Activated CD8-positive, alpha-beta T cell treated with anti-CD3 and anti-CD28 coated beads, Interleukin-2, amount 10 ng/mL, durations not matched to agents 7 days and 5 days (primary cell): ENCODE data around the gene DYSF. TPM values are rescaled to one million over a fixed set of nuclear protein-coding genes. Genes with fewer than 3 reads are reported as not detected.

Experiments used
- ATAC-seq: fragments of 150-1000 bp; cut with Tn5 transposase; one replicate; pipeline ENCODE4 v1.10.0; 2021; ENCODE audit warnings: moderate library complexity
- CTCF ChIA-PET: fragments of 350-600 bp; sonication (Branson Sonifier 250); formaldehyde crosslinking; loops from one replicate; lab custom pipeline; 2021; ENCODE audit warnings: antibody characterized with exemption; lab: Charles Lee
- POLR2A ChIA-PET: fragments of 350-600 bp; sonication (Branson Sonifier 250); formaldehyde crosslinking; loops from one replicate; lab custom pipeline; 2021; ENCODE audit warnings: antibody characterized with exemption; lab: Charles Lee
- DNase-seq: peaks from one replicate; pipeline ENCODE4 v3.0.0-alpha.2; 2020
- H3K27ac Mint-ChIP-seq: one replicate; pipeline ENCODE4 v1.8.0; 2021; ENCODE audit warnings: mild to moderate bottlenecking, mixed read lengths
- H3K27me3 Mint-ChIP-seq: one replicate; pipeline ENCODE4 v1.8.0; 2021; ENCODE audit warnings: low read depth, mixed read lengths
- H3K36me3 Mint-ChIP-seq: one replicate; pipeline ENCODE4 v1.8.0; 2021; ENCODE audit warnings: low read depth, mixed read lengths
- H3K4me1 Mint-ChIP-seq: one replicate; pipeline ENCODE4 v1.8.0; 2021; ENCODE audit warnings: low read depth, mixed read lengths
- H3K4me3 Mint-ChIP-seq: one replicate; pipeline ENCODE4 v1.8.0; 2021; ENCODE audit warnings: mild to moderate bottlenecking, mixed read lengths
- H3K9me3 Mint-ChIP-seq: one replicate; pipeline ENCODE4 v1.8.0; 2022; ENCODE audit warnings: mixed read lengths; ENCODE audit not compliant: insufficient read depth
- total RNA-seq, 2 experiments: library from RNA; stranded (reverse); gene quantifications; one replicate each; pipeline ENCODE4 v1.2.3, GENCODE V29; 2021

The DYSF gene
- total RNA-seq, 2 experiments from 2014 or later: 3.4 to 4.7 TPM

DNA sequence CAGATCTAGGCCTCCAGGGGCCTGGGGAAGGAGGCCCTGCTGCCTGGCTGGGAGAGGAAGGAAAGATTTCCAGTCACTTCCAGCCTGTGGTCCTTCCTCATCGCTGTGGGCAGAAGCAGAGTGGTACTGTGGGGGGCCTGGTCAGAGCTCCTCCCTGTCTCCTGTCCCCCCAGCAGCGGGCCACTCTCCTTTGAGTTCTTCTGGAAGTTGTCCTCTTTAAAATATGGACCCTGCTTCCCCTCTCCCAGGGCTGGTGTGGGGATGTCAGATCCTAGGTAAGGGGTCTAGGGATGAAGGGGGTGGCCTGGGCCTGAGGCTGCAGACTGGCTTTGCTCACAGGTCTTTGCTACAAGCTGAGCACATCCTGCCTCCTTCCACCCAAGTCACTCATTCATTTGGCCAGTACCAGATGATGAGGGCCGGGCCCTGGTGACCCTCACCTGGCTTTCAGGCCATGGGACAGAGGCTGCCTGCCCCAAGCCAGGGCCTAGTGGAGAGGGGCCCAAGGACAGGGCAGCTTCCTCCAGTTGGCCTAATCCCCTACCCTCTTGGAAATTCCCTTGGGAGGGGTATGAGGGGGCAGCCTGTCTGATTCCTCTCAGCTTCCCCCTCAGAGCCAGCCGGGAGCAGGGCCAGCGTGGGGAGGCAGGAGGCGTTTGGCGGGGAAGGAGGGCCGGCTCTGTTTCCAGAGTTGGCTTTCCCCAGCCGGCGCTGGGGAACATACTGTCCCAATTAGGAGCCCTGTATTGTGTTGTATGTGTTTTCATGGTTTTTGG, 231.9 kb downstream of the DYSF start:
- no peaks in the 10 kb centered on the region for H3K4me1 Mint-ChIP-seq
- POLR2A ChIA-PET: no interaction called here

DNA sequence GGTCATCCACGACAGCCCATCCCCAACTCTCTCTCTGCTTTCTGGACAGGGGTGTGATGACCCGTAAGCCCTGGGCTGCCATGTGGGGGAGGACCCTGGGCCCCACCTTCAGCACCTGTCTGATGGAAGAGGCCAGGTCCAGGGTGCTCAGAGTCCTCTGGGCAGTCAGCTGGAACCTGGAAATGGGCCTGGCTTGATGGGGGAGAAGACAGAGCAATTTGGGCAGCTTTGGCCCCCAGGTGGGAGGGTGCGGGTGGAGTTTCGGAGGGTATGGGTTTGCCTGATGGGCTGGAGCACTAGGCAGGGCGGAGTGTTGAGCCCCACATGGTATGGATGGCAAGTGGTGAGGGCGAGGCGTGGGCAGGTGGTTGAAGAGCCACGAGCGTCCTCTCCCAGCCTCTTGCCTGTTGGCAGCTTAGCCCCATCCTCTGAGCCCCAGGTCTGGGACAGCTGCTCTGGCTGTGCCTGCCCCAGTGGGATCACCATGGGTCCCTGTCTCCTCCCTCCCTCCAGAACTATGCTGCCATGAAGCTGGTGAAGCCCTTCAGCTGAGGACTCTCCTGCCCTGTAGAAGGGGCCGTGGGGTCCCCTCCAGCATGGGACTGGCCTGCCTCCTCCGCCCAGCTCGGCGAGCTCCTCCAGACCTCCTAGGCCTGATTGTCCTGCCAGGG, 232.7 kb downstream of the DYSF start:
- DNase-seq (no peak), ATAC-seq (no peak)
- ChIA-PET CTCF (no interaction called here), POLR2A (no interaction called here)
- H3K9me3 Mint-ChIP-seq: no peaks in the 10 kb centered on the region
- no peaks in the 10 kb centered on the region for H3K36me3 Mint-ChIP-seq
- no peaks in the 10 kb centered on the region for H3K4me1 Mint-ChIP-seq
- H3K4me3 Mint-ChIP-seq: no peak overlapping the region
- no peaks in the 10 kb centered on the region for H3K27me3 Mint-ChIP-seq
- no peak overlapping the region for H3K27ac Mint-ChIP-seq

More for the DNA sequence above, 231.9 kb downstream of the DYSF start:
- H3K4me3 Mint-ChIP-seq: no peak overlapping the region
- DNase-seq: no peak
- no peak for ATAC-seq
- no peak overlapping the region for H3K27ac Mint-ChIP-seq
- H3K36me3 Mint-ChIP-seq: no peaks in the 10 kb centered on the region
- CTCF ChIA-PET: no interaction called here
- H3K27me3 Mint-ChIP-seq: no peaks in the 10 kb centered on the region
- H3K9me3 Mint-ChIP-seq: no peaks in the 10 kb centered on the region

DNA sequence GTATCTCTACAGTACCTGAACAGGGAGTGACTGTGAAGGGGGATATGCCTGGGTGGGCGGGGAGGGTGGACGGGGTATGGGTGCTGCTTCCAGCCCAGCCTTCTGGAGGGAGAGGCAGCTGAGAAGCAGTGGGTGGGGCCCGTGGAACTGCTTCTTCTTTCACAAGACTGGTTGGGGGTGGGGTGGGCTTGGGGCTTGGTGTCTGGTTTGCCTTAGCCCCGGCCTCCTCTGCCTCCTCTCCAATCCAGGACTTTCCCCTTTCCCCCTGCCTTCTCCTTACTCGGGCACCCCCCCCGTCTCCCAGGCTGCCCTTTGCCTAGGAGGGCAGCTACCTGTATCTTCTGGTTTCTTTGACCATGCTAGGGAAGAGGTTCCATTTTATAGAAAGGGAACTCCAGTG, 233.4 kb downstream of the DYSF start:
- H3K27ac Mint-ChIP-seq: no peak overlapping the region
- no peaks in the 10 kb centered on the region for H3K36me3 Mint-ChIP-seq
- CTCF ChIA-PET: no interaction called here
- POLR2A ChIA-PET: no interaction called here
- H3K4me3 Mint-ChIP-seq: no peak overlapping the region
- H3K4me1 Mint-ChIP-seq: no peaks in the 10 kb centered on the region
- H3K9me3 Mint-ChIP-seq: no peaks in the 10 kb centered on the region
- DNase-seq (no peak), ATAC-seq (no peak)
- peaks cover under 1% of the 10 kb centered on the region for H3K27me3 Mint-ChIP-seq

DNA sequence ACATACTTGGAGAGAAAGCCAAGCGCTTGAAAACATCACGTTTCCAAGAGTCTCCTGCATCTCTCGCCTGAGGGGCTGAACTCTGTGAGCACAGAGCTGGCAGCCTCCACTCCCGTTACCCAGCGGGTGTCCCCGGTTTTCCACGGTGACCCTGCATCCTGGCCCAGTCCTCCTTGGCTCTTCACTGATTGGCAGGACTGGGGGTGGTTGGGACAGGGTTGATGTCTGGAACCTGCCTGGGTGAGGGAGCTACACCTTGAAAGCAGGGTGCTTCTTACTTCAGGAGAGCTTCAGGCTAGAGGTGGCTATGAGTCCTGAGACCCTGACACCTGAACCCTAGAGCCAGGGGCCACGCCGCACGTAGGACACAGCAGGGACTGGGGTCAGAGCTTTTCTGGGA, 234.1 kb downstream of the DYSF start:
- no peak for ATAC-seq
- no peaks in the 10 kb centered on the region for H3K4me1 Mint-ChIP-seq
- no peak overlapping the region for H3K4me3 Mint-ChIP-seq
- ChIA-PET POLR2A (no interaction called here), CTCF (no interaction called here)
- no peaks in the 10 kb centered on the region for H3K9me3 Mint-ChIP-seq
- H3K27me3 Mint-ChIP-seq: peaks cover 3% of the 10 kb centered on the region
- no peak for DNase-seq
- no peaks in the 10 kb centered on the region for H3K36me3 Mint-ChIP-seq
- no peak overlapping the region for H3K27ac Mint-ChIP-seq

DNA sequence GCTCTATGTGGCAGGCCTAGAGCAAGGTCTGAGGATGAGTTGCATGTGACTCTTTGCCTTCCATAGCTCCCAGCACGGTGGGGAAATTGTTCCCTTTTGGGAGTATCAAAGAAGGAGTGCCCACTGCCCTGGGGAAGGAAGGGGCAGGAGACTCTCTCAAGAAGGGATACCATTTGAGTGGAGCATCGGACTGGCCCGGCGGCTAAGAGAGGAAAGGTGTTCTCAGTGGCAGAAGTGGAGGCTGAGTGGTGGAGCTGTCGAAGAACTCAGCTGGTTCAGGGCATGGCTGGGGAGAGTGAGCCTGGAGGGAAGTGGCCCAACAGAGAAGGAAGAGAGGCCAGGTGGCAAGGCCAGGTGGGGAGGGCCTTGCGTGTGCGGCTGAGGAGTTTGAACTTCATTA, 235.2 kb downstream of the DYSF start:
- Mint-ChIP-seq H3K4me3 (no peak overlapping the region), H3K4me1 (no peaks in the 10 kb centered on the region), H3K27ac (no peak overlapping the region), H3K27me3 (peaks cover 3% of the 10 kb centered on the region), H3K36me3 (no peaks in the 10 kb centered on the region), H3K9me3 (no peaks in the 10 kb centered on the region)
- CTCF ChIA-PET: no interaction called here
- POLR2A ChIA-PET: interaction anchor here (1.1 kb wide), 1 partner anchor 14 kb away, joined by 3 read pairs; no protein-coding TSS in a partner anchor
- ATAC-seq: no peak
- no peak for DNase-seq

DNA sequence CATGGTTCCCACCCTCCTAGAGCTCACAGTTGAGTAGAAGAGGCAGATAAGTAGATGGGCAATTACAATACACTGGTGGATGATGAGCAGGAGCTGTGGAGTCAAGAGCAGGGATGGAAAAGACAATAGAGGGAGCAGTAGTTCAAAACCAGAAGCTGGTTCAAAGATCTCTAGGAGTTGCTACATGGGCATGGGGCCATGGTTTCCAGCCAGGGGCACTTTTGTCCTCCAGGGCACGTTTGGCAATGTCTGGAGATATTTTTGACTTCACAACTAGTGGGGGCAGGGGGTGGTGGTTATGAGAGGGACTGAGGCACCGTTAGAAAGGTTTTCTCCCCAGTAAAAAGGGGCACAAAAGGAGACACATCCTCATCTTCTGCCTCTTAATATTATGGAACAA, 236.0 kb downstream of the DYSF start:
- DNase-seq: no peak
- ChIA-PET POLR2A (no interaction called here), CTCF (no interaction called here)

DNA sequence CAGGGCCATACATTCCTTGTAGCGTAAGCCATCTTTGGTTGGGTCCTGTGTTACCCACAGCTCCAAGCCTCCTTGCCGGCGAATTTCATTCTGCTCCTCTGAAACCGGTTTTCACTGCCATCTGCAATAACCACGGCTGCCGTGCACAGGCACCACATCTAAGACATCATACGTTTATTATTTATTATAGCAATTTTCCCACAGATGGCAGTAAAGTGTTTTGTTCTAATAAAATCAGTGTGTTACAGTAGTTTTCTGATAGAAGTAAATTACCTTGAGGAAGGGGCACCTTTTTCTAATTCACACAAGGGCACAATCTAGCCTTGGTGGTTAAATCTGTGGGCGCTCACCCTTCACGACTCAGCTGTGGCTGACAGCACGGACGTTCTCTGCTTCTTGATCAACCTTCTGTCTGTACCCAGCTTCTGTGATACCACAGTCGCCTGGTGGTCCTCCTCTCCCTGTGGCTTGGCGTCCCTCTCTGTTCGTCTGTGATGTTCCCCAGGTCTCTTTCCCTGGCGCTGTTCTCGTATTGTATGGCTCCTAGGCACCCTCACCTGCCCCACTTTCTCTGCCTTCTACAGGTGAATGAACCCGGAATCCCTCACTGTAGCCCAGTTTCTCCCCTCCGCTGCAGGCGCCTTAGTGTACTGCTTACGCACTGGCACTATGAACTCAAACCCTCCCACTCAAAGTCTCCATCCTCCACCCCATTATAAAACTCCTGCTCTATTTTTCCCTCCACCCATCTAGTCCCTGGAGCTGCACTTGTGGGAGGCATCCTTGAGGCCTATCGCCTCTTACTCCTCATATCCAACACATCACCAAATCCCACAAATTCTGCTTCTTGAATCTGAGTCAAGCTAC, 236.8 kb downstream of the DYSF start:
- DNase-seq (no peak), ATAC-seq (no peak)
- no peaks in the 10 kb centered on the region for H3K4me1 Mint-ChIP-seq
- H3K9me3 Mint-ChIP-seq: no peaks in the 10 kb centered on the region
- H3K27ac Mint-ChIP-seq: no peak overlapping the region
- ChIA-PET POLR2A (interaction anchor here (0.5 kb wide), 1 partner anchor 10 kb away, joined by 3 read pairs; no protein-coding TSS in a partner anchor), CTCF (no interaction called here)
- H3K27me3 Mint-ChIP-seq: peaks cover 3% of the 10 kb centered on the region
- H3K36me3 Mint-ChIP-seq: no peaks in the 10 kb centered on the region
- no peak overlapping the region for H3K4me3 Mint-ChIP-seq

More for the DNA sequence above, 236.0 kb downstream of the DYSF start:
- Mint-ChIP-seq H3K27ac (no peak overlapping the region), H3K36me3 (no peaks in the 10 kb centered on the region), H3K4me1 (no peaks in the 10 kb centered on the region), H3K4me3 (no peak overlapping the region), H3K27me3 (peaks cover 3% of the 10 kb centered on the region), H3K9me3 (no peaks in the 10 kb centered on the region)
- ATAC-seq: no peak

DNA sequence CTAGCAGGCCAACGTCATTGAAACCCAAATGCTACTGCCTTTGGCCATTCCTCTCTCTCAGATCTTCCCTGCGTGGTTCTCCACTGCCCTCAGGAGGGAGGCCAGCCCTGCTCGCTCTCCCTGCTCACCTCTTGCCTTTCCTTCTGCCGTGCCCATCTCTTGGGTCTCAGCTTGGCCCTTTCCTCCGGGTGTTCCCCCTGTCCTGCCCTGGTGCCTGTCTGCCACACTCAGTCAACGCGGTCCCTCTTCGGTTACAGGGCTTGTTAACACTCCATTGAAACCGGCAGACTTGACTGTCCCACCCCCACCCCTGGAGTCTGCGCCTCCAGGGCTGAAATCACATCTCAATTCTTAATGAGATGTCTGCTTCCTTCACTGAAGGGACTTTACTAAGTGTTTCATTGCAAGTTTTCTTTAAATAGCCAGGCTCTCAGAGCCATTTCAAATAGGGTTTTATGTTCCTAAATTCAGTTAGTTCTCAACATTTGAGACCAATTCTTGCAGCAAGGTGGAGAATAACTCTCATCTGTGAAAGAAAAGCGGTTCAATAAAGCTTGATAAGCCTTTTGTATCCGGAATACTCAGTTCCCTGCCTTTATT, 237.6 kb downstream of the DYSF start:
- ChIA-PET POLR2A (no interaction called here), CTCF (no interaction called here)
- DNase-seq (no peak), ATAC-seq (no peak)
- H3K4me1 Mint-ChIP-seq: no peaks in the 10 kb centered on the region
- H3K27ac Mint-ChIP-seq: no peak overlapping the region
- no peaks in the 10 kb centered on the region for H3K9me3 Mint-ChIP-seq
- no peaks in the 10 kb centered on the region for H3K36me3 Mint-ChIP-seq
- H3K4me3 Mint-ChIP-seq: no peak overlapping the region
- peaks cover 3% of the 10 kb centered on the region for H3K27me3 Mint-ChIP-seq

DNA sequence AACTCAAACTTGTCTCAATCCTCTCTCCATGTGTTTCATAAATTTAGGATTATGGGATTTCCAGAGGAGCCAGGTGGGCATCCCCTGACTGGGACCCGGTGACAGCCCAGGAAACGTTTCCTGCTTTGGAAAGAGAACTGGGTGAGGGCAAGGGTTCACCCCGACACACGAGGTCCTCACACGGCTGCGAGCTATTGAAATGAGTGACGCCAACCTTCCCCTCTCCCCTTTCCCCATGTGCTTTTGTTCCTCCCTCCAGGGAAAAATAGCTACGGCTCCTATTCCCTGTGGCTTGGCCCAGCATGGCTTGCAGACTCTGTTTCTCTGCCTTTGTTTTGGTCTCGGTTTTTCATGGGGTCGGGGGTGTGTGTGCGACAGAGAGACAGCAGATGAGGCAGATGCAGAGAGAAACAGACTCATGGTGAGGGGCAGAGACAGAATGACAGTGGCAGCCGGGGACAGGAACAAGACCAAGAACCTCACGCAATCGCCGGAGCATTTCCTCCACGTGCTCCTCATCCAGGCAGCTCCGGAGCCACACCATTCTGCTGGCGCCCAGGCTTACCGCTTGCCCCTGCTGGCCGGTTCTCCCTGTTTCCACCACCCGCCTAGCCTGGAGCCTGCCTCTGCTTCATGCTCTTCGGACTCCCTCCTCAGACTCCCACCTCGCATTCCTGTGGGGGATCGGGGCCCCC, 238.5 kb downstream of the DYSF start:
- Mint-ChIP-seq H3K36me3 (no peaks in the 10 kb centered on the region), H3K27ac (no peak overlapping the region), H3K4me1 (no peaks in the 10 kb centered on the region), H3K4me3 (no peak overlapping the region), H3K9me3 (no peaks in the 10 kb centered on the region), H3K27me3 (peaks cover 3% of the 10 kb centered on the region)
- ChIA-PET CTCF (interaction anchor here (1.5 kb wide), 1 partner anchor 392 kb away, joined by 3 read pairs; no protein-coding TSS in a partner anchor), POLR2A (no interaction called here)
- no peak for DNase-seq
- ATAC-seq: no peak

DNA sequence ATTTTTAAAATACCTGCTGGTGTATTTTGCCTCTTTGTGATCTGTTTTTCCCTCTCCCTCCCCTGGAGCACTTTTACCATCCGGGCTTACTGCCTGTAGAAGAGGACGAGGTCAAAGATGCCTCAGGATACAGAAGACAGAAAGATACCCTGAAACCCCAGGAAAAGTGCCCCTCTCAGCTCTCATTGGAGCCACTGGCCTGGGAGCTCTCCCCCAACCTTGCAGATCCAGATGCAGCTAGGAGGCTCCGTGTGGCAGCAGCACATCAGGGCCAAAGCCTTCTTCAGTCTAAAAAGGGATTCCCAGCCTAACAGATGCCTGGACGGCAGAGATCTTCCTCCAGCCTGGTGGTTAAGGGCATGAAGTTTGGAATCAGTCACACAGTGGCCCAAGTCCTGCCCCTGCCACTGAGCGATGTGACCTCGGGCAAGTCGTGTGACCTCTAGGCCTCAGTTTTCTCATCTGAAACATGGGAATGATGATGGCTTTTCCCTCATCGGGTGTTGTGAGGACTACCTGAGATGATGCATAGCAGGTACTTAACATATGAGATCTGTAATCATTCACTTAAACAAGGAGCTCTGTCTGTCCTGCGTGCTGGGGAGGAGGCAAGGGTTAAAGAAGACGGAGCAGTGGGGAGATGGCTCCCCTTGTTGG, 239.4 kb downstream of the DYSF start:
- no peak overlapping the region for H3K27ac Mint-ChIP-seq
- H3K27me3 Mint-ChIP-seq: peaks cover 3% of the 10 kb centered on the region
- no peaks in the 10 kb centered on the region for H3K4me1 Mint-ChIP-seq
- POLR2A ChIA-PET: no interaction called here
- H3K36me3 Mint-ChIP-seq: no peaks in the 10 kb centered on the region
- no peaks in the 10 kb centered on the region for H3K9me3 Mint-ChIP-seq
- no peak overlapping the region for H3K4me3 Mint-ChIP-seq
- ATAC-seq (no peak), DNase-seq (no peak)
- CTCF ChIA-PET: interaction anchor here (1.5 kb wide), 1 partner anchor 393 kb away, joined by 3 read pairs; no protein-coding TSS in a partner anchor
